H1 (cell line): ENCODE measurements around the gene MAP6. TPM values are rescaled to one million over a fixed set of nuclear protein-coding genes. Genes with fewer than 3 reads are reported as not detected.

Experiments
- CTCF ChIP-seq, 3 experiments: IDR thresholded peaks; 1 replicate in 2 of 3; 2 replicates in 1 of 3; pipeline versions ENCODE4 v1.5.1 to v1.6.1; 2011; ENCODE audit warnings: low read length in 3 of 3, mild to moderate bottlenecking in 3 of 3, inconsistent platforms in 2 of 3, low read depth in 1 of 3, moderate library complexity in 1 of 3; ENCODE audit not compliant: insufficient read depth in 1 of 3; ENCODE audit errors: control extremely low read depth in 1 of 3
- EP300 ChIP-seq, 2 experiments: IDR thresholded peaks; 1 replicate in 1 of 2; 2 replicates in 1 of 2; pipeline ENCODE4 v1.6.1; 2011 to 2012; ENCODE audit warnings: low read depth in 2 of 2, low read length in 2 of 2, mild to moderate bottlenecking in 2 of 2, borderline replicate concordance in 1 of 2, inconsistent platforms in 1 of 2, moderate library complexity in 1 of 2
- KDM1A ChIP-seq: fragments of 200-600, 300-600 bp; sonication (generic); IDR thresholded peaks from 2 replicates; pipeline ENCODE4 v1.7.1; 2016; ENCODE audit warnings: mild to moderate bottlenecking, low read length, borderline replicate concordance
- NANOG ChIP-seq: IDR thresholded peaks from 2 replicates; pipeline ENCODE4 v1.6.1; 2011; ENCODE audit warnings: low read length, low read depth, mild to moderate bottlenecking, inconsistent platforms; ENCODE audit not compliant: insufficient read depth, poor library complexity, severe bottlenecking
- polyA plus RNA-seq, 7 experiments: library from polyadenylated mRNA; depleted of rRNA in 3 of 7; stranded (reverse) in 5 of 7; unstranded in 2 of 7; fragments of >200 nt in 5 of 7; fragments of 200-250 nt in 2 of 7; gene quantifications; 1 replicate in 5 of 7; 2 replicates in 1 of 7; 4 replicates in 1 of 7; pipeline versions ENCODE4 v1.2.1 to v1.2.3, GENCODE V29; 2011 to 2013; ENCODE audit warnings: missing spikeins in 2 of 7, mixed read lengths in 2 of 7
- total RNA-seq: library from RNA; stranded (reverse); fragmentation: NEBNext Ultra II Directional; extraction: Animal tissue kit (Norgen Biotek cat#: 25700); gene quantifications from 2 replicates; pipeline ENCODE4 v1.2.1, GENCODE V29; 2021

Gene MAP6
- total and polyA plus RNA-seq, 2 of the 8 experiments (the other 6 are each of a cell fraction or from before 2014, with no cell fraction given) = 0.54 to 0.89 TPM

GRCh38 chr11:75717608-75718418 lies 49.0 kb upstream of the MAP6 start, which contains the start of gene MOGAT2 (continued):
- TF ChIP-seq CTCF (IDR thresholded peaks at IDR 0.05; ENCODE audit: control extremely low read depth in 1 of 3, insufficient read depth in 1 of 3, low read depth in 1 of 3, low read length in 3 of 3) (no peak), EP300 (IDR thresholded peaks at IDR 0.05; ENCODE audit: borderline replicate concordance in 1 of 2, low read depth in 2 of 2, low read length in 2 of 2) (no peak), NANOG (no peak), KDM1A (no peak)
